Stimulated activated CD8-positive, alpha-beta memory T cell treated with anti-CD3 and anti-CD28 coated beads, Interleukin-4, amount 100 ng/mL, for 48 hours (primary cell): ENCODE data around the gene HOXC11.
A peak's percentile ranks its signal among the peaks of the same experiment; 100 is the strongest.

Source experiments
- DNase-seq: peaks from one replicate; pipeline ENCODE4 v3.0.0-alpha.2; 2020

HOXC11 gene

GRCh38 chr12:53974084-53975063 is 1.4 kb downstream of the HOXC11 start, which contains the start of gene HOTAIR:
Gene HOTAIR, minus strand, starts transcription at chr12:53974954.
- DNase-seq = no peak

GRCh38 chr12:53975064-53975471 is 2.1 kb downstream of the HOXC11 start:
- DNase-seq = no peak

GRCh38 chr12:53975479-53976152 is 2.7 kb downstream of the HOXC11 start:
- no peak for DNase-seq

- DNase-seq = no peak
Measured at GRCh38 chr12:53976172-53976822, 3.4 kb downstream of the HOXC11 start.

- no peak for DNase-seq
Measured at GRCh38 chr12:53976823-53977595, 4.1 kb downstream of the HOXC11 start.

GRCh38 chr12:53977596-53978445 is 4.9 kb downstream of the HOXC11 start:
- no peak for DNase-seq

GRCh38 chr12:53978477-53979356 is 5.8 kb downstream of the HOXC11 start:
- DNase-seq = no peak

GRCh38 chr12:53980104-53980801 is 7.3 kb downstream of the HOXC11 start:
- no peak for DNase-seq

GRCh38 chr12:53980802-53981496 is 8.0 kb downstream of the HOXC11 start:
- DNase-seq = no peak

- no peak for DNase-seq
Measured at GRCh38 chr12:53981634-53982565, 9.0 kb downstream of the HOXC11 start.

- no peak for DNase-seq
Measured at GRCh38 chr12:53982648-53983567, 10.0 kb downstream of the HOXC11 start.

- no peak for DNase-seq
Measured at GRCh38 chr12:53983568-53983949, 10.6 kb downstream of the HOXC11 start.

- no peak for DNase-seq
Measured at GRCh38 chr12:53983950-53984572, 11.1 kb downstream of the HOXC11 start.

- DNase-seq = peak; percentile 96
Measured at GRCh38 chr12:53984901-53985691, 12.2 kb downstream of the HOXC11 start, which contains the start of gene HOXC10. Gene HOXC10, plus strand, starts transcription at chr12:53985146. Its CDS starts 114 bp downstream, at chr12:53985260.

- no peak for DNase-seq
Measured at GRCh38 chr12:53985692-53985993, 12.7 kb downstream of the HOXC11 start.
